GM18520 (cell line): ENCODE results near the gene COPA.

Source experiments
- ATAC-seq: cut with Tn5 transposase; IDR thresholded peaks from one replicate; pipeline ENCODE4 v1.9.1; 2021; ENCODE audit not compliant: unreplicated experiment

COPA gene

DNA sequence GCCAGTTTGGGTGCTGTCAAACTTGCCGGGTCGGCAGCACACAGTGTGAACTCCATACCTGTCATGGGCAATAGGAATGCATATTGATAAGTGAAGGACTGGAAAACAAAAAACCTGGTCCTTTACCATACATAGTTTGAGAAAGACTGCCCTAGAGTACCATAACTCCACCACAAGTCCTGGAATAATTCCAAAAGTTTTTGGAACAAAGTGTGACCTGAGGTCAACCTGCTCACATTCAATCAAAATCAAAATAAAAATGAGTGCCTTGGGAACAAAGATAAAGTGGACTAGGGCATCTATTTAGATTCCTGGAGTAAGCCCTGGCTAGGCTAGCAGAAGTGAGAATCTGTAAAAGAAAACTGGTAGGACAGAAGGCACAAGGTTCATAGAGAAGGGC, 65.7 kb downstream of the COPA start:
- no peak for ATAC-seq

DNA sequence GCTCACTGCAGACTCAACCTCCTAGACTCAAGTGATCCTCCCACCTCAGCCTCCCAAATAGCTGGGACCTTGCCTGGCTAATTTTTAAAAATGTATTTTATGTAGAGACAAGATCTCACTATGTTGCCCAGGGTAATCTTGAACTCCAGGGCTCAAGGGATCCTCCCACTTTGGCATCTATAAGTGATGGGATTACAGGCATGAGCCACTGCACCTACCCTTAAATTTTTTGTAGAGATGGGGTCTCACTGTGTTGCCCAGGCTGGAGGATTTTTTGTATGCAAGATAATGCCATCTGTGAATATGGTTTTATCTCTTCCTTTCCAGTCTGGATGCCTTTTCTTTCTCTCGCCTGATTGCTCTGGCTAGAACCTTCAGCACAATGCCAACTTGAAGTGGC, 72.0 kb downstream of the COPA start:
- no peak for ATAC-seq

GRCh38 chr1:160267284-160267991, 75.6 kb downstream of the COPA start:
- ATAC-seq = no peak

DNA sequence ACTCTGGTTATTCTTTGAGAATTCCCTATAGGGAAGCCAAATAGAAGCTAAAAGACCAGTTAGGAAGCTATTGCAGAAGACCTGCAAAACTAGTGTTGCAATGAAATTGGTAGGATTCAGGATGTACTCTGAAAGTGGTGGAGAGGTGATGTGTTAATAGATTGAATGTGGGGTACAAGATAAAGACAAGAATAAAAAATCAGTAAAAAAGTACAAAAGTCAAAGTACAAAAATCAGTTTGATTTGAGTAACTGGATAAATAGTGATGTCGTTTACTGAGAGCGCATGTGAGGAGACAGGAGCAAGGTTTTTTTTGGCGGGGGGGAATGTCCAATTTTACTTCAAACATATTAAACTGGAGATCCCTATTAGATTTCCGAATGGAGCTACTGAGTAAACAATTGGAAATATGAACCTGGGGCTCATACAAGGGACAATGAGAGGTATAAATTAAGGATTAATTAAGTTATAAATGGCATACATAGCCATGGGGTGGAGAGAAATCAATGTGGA, 78.2 kb downstream of the COPA start:
- ATAC-seq = no peak

DNA sequence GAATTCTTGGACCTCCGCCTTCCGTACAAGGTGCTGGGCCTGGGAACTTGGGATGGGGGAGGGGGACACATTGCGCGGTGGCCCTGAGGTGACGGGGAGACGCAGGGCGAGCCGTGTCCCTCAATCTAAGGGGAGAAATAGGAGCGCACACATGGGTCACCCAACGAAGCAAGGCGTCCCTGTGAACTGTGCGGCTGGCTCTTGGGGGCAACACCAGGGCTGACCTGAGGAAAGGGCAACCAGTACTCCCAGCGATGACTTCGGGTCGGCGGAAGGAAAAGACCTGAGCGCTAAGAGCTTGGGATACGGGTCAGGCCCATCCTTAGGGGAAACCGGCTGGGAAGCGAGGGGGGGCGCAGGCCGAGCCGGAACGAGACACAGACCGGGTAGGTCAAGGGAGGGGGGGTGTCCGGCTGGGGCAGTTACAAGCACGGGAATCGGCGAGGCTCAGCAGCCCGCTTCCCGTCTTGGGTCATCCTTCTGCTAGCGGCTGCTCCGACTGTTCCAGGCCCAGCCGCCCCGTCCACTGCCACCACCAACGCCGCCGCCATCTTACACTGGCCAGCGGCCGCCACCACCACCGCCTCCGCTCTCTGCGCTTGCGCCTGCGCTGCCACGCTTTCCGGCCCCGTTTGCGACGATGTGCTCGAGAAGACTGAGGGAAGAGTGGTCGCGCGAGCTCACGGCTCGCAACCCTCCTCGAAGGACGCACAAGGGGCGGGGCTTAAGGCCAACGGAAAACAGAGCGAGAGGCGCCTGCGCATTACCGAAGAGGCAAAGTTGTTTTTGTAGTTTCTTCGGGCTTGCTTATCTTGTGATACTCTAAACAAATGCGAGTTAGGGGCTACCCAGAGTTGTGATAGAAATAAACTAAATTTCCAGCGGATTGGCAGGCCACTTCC, 80.9 kb downstream of the COPA start, which contains the start of gene DCAF8:
Gene DCAF8 (minus strand): TSS at position 657 of the 902 bp plus-strand sequence. CDS start 18,541 bp downstream, outside the sequence.
- ATAC-seq = peak; percentile 74

DNA sequence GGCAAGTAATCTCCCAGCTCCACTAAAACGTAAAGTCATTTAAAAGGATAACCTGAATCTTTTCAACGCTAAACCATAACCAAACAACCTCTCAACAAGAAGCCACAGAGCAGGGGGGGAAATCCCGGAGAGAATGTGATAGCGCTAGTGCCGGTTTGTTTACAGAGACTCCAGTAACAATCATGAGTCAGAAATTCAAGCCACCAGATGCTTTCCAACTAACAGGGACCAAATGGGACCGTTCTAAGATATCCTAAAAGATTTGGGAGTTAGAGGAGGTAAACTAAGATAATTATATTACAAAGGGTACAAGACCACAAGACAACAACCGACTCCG, 81.5 kb downstream of the COPA start:
- ATAC-seq = no peak

- no peak for ATAC-seq
These were observed 82.4 kb downstream of the COPA start for GRCh38 chr1:160260406-160261382.

GRCh38 chr1:160258177-160258798, 84.8 kb downstream of the COPA start:
- ATAC-seq = no peak

GRCh38 chr1:160257411-160258015, 85.5 kb downstream of the COPA start:
- no peak for ATAC-seq

DNA sequence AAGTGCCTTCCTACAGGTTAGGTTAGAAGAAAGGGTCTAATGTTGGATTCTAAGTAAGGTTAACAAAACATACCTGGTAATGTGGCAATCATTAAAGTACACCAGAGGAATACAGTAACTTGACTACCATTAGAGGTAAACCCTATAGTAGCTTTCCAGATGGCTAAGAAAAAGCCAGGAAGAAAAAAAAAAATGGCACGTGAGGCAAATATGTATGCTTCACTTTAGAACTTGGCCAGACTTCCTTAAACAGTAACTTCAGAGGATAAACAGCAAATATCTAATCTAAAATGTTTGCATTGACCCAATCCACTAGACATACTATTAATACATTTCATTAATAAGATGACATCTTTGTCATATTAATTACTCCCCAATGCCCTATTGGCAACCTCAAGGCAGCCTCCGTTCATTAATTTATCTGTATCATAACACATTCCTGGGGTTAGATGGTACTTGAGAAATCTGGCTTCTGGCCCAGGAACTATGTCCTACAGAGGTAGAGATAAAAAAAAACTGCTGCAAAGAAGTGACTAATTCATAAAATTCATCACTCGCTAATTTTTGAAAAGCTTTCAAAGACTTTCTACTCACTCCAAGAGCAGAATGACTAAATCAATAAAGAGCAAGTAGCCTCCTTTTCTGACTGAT, 86.5 kb downstream of the COPA start:
- ATAC-seq = no peak

GRCh38 chr1:160255781-160256300, 87.2 kb downstream of the COPA start:
- ATAC-seq = no peak

GRCh38 chr1:160251687-160252526, 91.1 kb downstream of the COPA start:
- peak; percentile 65 for ATAC-seq

DNA sequence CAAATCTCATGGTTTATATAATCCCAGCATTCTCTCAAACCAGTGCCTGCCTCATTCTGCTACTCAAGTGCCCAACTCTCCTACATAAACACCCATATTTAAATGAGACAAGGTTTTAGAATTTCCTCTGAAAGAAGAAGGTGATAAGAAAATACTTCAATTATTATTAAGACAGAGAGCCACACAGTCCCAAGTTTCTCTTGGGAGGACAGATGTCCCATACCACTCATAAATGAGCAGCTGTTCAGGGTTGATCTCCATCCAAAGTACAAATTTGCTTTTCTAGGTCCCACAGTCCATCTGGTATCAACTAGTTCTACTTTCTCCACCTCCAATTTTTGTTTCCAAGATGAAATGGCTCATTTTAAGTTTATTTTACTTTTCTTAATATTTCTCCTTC, 92.0 kb downstream of the COPA start:
- no peak for ATAC-seq

- no peak for ATAC-seq
These were observed 96.0 kb downstream of the COPA start for GRCh38 chr1:160247053-160247452.

DNA sequence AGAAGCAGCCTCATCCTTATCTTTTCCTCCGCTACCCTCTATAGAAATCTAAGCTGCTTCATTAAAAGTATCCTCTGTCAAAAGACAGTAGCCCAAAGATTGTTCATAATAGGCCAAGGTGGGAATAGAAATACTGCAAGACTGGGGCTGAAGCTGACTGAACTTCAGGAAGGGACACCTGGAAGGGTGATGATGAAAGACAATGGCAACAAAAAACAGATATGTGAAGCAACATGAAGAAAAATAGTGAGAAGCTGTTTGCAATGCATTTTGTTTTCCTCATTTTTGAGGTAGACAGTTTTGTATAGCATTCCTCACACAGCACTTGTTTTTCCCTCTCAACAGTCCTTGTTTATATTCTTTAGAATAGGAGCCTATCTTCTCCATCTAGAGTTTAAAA, 97.6 kb downstream of the COPA start:
- ATAC-seq = no peak

DNA sequence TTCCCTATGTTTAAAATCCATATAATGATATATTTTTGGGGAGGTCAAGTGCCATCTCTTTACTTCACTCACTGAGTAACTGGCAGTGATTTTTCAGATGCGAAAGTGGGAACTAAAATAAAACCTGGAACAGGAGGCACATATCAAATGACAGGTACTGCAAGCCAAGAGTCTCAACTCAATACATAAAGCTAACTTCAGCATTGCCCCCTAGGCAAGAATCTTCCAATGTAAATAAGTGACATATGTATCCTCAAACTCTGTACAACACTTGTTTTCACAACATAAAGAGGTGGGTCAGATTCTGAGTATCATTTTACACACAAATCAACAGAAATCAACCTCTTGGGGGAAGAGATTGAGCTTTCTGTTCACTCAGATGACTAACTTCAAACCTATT, 98.8 kb downstream of the COPA start:
- no peak for ATAC-seq

DNA sequence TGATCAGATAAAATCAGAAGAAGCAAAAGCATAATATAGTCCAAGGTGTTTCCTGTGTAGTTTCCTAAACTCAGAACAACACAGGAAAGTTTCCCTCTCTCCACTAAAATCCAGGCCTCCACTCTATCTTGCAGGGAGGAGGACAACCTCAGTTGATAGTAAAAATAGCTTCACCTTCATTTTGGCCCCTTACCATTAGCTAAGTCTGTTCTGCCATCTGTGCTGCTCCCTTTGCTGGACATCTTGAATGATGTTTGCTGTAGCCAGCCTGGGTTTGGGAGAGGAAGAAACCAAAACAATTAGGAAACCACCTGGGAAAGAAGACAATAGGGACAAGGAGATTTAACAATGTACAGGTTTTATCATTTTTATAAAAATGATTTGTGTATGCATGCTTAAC, 99.3 kb downstream of the COPA start:
- ATAC-seq = no peak

- no peak for ATAC-seq
These were observed 103.3 kb downstream of the COPA start for GRCh38 chr1:160239582-160240299.
